Transverse colon (tissue), 4 donors: ENCODE results near the gene PTPRO. TPM values are rescaled to one million over a fixed set of nuclear protein-coding genes. Genes with fewer than 3 reads are reported as not detected.
A peak's percentile ranks its signal among the peaks of the same experiment; 100 is the strongest.

Experiments used
- DNase-seq: peaks from one replicate; pipeline ENCODE4 v3.0.0-alpha.2; 2019
- H3K27ac ChIP-seq, 4 donors: fragments of 200-600 bp; sonication (generic); 2 replicates each; pipeline ENCODE4 v1.5.1; 2016 to 2018; ENCODE audit warnings: inconsistent platforms in 4 of 4
- H3K27me3 ChIP-seq: fragments of 200-600 bp; sonication (generic); 2 replicates; pipeline ENCODE4 v1.5.1; 2017; ENCODE audit warnings: inconsistent platforms
- H3K36me3 ChIP-seq, 4 donors: fragments of 200-600 bp; sonication (generic); 2 replicates each; pipeline ENCODE4 v1.5.1; 2017 to 2019; ENCODE audit warnings: inconsistent platforms in 4 of 4
- H3K4me1 ChIP-seq, 4 donors: fragments of 200-600 bp; sonication (generic); 2 replicates each; pipeline ENCODE4 v1.5.1; 2017 to 2020; ENCODE audit warnings: inconsistent platforms in 4 of 4
- H3K4me3 ChIP-seq, 4 donors: fragments of 200-600 bp; sonication (generic); 1 replicate in 1 of 4; 2 replicates in 3 of 4; pipeline versions ENCODE4 v1.5.1 to v1.6.1; 2017 to 2019; ENCODE audit warnings: inconsistent platforms in 4 of 4
- H3K9me3 ChIP-seq, 2 donors: fragments of 200-600 bp; sonication (generic); 2 replicates each; pipeline ENCODE4 v1.5.1; 2017 to 2019; ENCODE audit warnings: inconsistent platforms in 2 of 2
- CTCF ChIP-seq, 5 experiments: fragments of 200-600 bp in 3 of 5; fragments of 450-650 bp in 2 of 5; sonication (generic) in 3 of 5; IDR thresholded peaks; 1 replicate in 2 of 5; 2 replicates in 3 of 5; pipeline ENCODE4 v1.5.1; 2016 to 2017; ENCODE audit warnings: antibody characterized with exemption in 5 of 5, inconsistent platforms in 3 of 5, mild to moderate bottlenecking in 2 of 5, moderate library complexity in 1 of 5
- EP300 ChIP-seq: sonication (generic); formaldehyde crosslinking; IDR thresholded peaks from one replicate; pipeline ENCODE4 v1.6.1; 2017; ENCODE audit warnings: antibody characterized with exemption, low read depth
- POLR2A ChIP-seq: fragments of 450-650 bp; IDR thresholded peaks from one replicate; pipeline ENCODE4 v1.6.1; 2016; ENCODE audit warnings: antibody characterized with exemption, mild to moderate bottlenecking, moderate library complexity
- POLR2AphosphoS5 ChIP-seq, 3 donors: sonication (generic); formaldehyde crosslinking; IDR thresholded peaks; one replicate each; pipeline ENCODE4 v1.6.1; 2016; ENCODE audit warnings: antibody characterized with exemption in 3 of 3
- WGBS, 2 donors: methylation state at CpG; one replicate each; pipeline ENCODE4 v1.1.5; 2018; ENCODE audit warnings: low coverage in 1 of 2; 5-methylcytosine and 5-hydroxymethylcytosine counted together
- in situ Hi-C, 4 donors: fragments of 200-750 bp; cut with MboI; loops; one replicate each; pipeline versions ENCODE4 v1.15.0 to v1.15.1; 2017; ENCODE audit warnings: low sequenced_read_pairs in 3 of 4, low pct_ligation_motif_present in 1 of 4, low pct_unique_long_range_greater_than_20kb in 1 of 4
- intact Hi-C: fragments of 100-400 bp; cut with DNase I; formaldehyde crosslinking; loops from one replicate; pipeline ENCODE4 v1.15.1; 2023; ENCODE audit warnings: low total_unique reads
- total RNA-seq, 4 donors: library from RNA; depleted of rRNA; stranded (reverse); fragments of >200 nt; gene quantifications; one replicate each; pipeline ENCODE4 v1.1.0, GENCODE V29; 2016

The PTPRO gene
- total RNA-seq, 4 donors from 2014 or later, result 0.75 to 7.9 (median 5.5) TPM

- in situ Hi-C loops (loop anchor here (10.0 to 25.0 kb wide), 4 partner anchors 246 to 576 kb away; no protein-coding TSS in a partner anchor), intact Hi-C loops (loop anchor here (5.0 to 10.0 kb wide), 2 partner anchors 246 to 303 kb away; no protein-coding TSS in a partner anchor)
- no peak for TF ChIP-seq POLR2A
- TF ChIP-seq EP300, result no peak
- no peak for TF ChIP-seq CTCF (IDR thresholded peaks at IDR 0.05)
- peak in 2 of 3 donors; percentile 8 to 46 for TF ChIP-seq POLR2AphosphoS5 (IDR thresholded peaks at IDR 0.05)
- no peaks in the 10 kb centered on the region for H3K9me3 ChIP-seq
- no peaks in the 10 kb centered on the region for H3K36me3 ChIP-seq
- H3K4me1 ChIP-seq, result peaks cover 7 to 26% (median 14%) of the 10 kb centered on the region in 4 donors
- no peaks in the 10 kb centered on the region for H3K27me3 ChIP-seq
- 0 to 49% methylated on average over 3 to 10 of the region's 10 CpGs for WGBS, 2 donors
- DNase-seq, result peak; percentile 46
- no peak overlapping the region for H3K4me3 ChIP-seq
- H3K27ac ChIP-seq, result peak overlapping the region in 3 of 4 donors; percentile 43 to 76 (median 67)
Measured at GRCh38 chr12:15278816-15279658, 43.3 kb upstream of the PTPRO start.

GRCh38 chr12:15280930-15281329 lies 41.4 kb upstream of the PTPRO start:
- H3K27me3 ChIP-seq, result no peaks in the 10 kb centered on the region
- no peak for TF ChIP-seq EP300
- no peak for TF ChIP-seq CTCF (IDR thresholded peaks at IDR 0.05)
- TF ChIP-seq POLR2AphosphoS5 (IDR thresholded peaks at IDR 0.05), result no peak
- in situ Hi-C loops (loop anchor here in 2 of 4 donors (10.0 to 25.0 kb wide), 2 partner anchors 244 to 556 kb away; no protein-coding TSS in a partner anchor), intact Hi-C loops (no loop called here)
- H3K9me3 ChIP-seq, result no peaks in the 10 kb centered on the region
- H3K4me1 ChIP-seq, result peaks cover 0 to 13% (median 5%) of the 10 kb centered on the region in 4 donors
- no peak overlapping the region for H3K4me3 ChIP-seq
- WGBS, 2 donors, result 91 to 96% methylated on average over 1 to 2 of the region's 2 CpGs
- no peak overlapping the region for H3K27ac ChIP-seq
- no peak for DNase-seq
- no peaks in the 10 kb centered on the region for H3K36me3 ChIP-seq

GRCh38 chr12:15289192-15289591 lies 33.1 kb upstream of the PTPRO start:
- no peak overlapping the region for H3K27ac ChIP-seq
- no peaks in the 10 kb centered on the region for H3K9me3 ChIP-seq
- no peaks in the 10 kb centered on the region for H3K4me1 ChIP-seq
- TF ChIP-seq CTCF (IDR thresholded peaks at IDR 0.05) (no peak), EP300 (no peak), POLR2AphosphoS5 (IDR thresholded peaks at IDR 0.05) (no peak), POLR2A (no peak)
- in situ Hi-C loops (loop anchor here in 2 of 4 donors (10.0 to 25.0 kb wide), 2 partner anchors 236 to 548 kb away; no protein-coding TSS in a partner anchor), intact Hi-C loops (loop anchor here (5.0 kb wide), 1 partner anchor 1992 kb away; no protein-coding TSS in a partner anchor)
- 60 to 67% methylated on average over 1 of the region's 1 CpG for WGBS, 2 donors
- no peak for DNase-seq
- no peaks in the 10 kb centered on the region for H3K27me3 ChIP-seq
- no peaks in the 10 kb centered on the region for H3K36me3 ChIP-seq
- H3K4me3 ChIP-seq, result no peak overlapping the region

GRCh38 chr12:15293731-15294130 lies 28.6 kb upstream of the PTPRO start:
- Histone ChIP-seq H3K27me3 (no peaks in the 10 kb centered on the region), H3K36me3 (no peaks in the 10 kb centered on the region), H3K27ac (no peak overlapping the region), H3K4me1 (no peaks in the 10 kb centered on the region), H3K9me3 (no peaks in the 10 kb centered on the region), H3K4me3 (no peak overlapping the region)
- DNase-seq, result no peak
- intact Hi-C loops (no loop called here), in situ Hi-C loops (loop anchor here in 1 of 4 donors (25.0 kb wide), 1 partner anchor 544 kb away; no protein-coding TSS in a partner anchor)
- WGBS, 2 donors, result 87 to 91% methylated on average over 3 of the region's 3 CpGs
- TF ChIP-seq POLR2A (no peak), EP300 (no peak), CTCF (IDR thresholded peaks at IDR 0.05) (no peak), POLR2AphosphoS5 (IDR thresholded peaks at IDR 0.05) (no peak)
